ENCODE results near the gene G6PC1. TPM values are rescaled to one million over a fixed set of nuclear protein-coding genes. Genes with fewer than 3 reads are reported as not detected.
"Not testable (repeated sequence)": the region's sequence is repeated elsewhere in the genome, so short reads cannot be mapped to it uniquely, and the experiment has no call there.

G6PC1 gene
- total and polyA plus RNA-seq, 7 donors: 0.03 TPM; not detected in 6

DNA sequence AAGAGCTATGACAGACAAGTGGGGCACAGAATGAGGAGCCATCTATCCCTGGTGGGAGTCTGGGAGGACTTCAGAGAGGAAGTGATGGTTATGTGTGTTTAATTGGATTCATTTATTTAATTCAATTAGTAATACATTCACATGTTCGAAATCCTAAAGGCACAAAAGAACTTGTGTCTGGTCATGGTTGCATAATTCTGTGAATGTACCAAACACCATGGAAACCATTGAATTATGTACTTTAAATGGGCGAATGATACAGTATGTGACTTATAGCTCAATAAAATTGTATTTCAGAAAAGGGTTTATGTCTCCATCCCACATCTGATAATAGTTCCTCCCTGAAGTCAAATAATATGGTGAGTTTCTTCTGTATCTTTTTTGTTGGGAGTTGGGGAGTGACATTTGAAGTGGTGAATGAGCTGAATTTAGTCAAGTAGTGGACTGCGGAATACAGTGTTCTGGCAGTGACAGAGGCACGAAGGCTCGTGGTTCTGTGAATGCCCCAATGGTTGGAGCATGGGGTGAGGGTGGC, 19.8 kb upstream of the G6PC1 start:
- Histone ChIP-seq H3K27me3 (ENCODE audit: insufficient read depth in 3 of 3, low read length in 2 of 3) (peaks cover 0 to 2% (median 0%) of the 10 kb centered on the region in 3 donors), H3K9me3 (no peaks in the 10 kb centered on the region), H3K36me3 (ENCODE audit: insufficient read depth in 1 of 2, low read depth in 1 of 2) (no peaks in the 10 kb centered on the region), H3K4me1 (no peaks in the 10 kb centered on the region), H3K27ac (no peak overlapping the region), H3K4me3 (no peak overlapping the region)
- DNase-seq (no peak), ATAC-seq (no peak)
- TF ChIP-seq, protein P1, sequence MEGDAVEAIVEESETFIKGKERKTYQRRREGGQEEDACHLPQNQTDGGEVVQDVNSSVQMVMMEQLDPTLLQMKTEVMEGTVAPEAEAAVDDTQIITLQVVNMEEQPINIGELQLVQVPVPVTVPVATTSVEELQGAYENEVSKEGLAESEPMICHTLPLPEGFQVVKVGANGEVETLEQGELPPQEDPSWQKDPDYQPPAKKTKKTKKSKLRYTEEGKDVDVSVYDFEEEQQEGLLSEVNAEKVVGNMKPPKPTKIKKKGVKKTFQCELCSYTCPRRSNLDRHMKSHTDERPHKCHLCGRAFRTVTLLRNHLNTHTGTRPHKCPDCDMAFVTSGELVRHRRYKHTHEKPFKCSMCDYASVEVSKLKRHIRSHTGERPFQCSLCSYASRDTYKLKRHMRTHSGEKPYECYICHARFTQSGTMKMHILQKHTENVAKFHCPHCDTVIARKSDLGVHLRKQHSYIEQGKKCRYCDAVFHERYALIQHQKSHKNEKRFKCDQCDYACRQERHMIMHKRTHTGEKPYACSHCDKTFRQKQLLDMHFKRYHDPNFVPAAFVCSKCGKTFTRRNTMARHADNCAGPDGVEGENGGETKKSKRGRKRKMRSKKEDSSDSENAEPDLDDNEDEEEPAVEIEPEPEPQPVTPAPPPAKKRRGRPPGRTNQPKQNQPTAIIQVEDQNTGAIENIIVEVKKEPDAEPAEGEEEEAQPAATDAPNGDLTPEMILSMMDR (IDR thresholded peaks at IDR 0.05): no peak
- WGBS, 3 donors: 73 to 77% (median 74%) methylated on average over 5 of the region's 5 CpGs
- intact Hi-C loops (cut with DNase I): no loop called here

DNA sequence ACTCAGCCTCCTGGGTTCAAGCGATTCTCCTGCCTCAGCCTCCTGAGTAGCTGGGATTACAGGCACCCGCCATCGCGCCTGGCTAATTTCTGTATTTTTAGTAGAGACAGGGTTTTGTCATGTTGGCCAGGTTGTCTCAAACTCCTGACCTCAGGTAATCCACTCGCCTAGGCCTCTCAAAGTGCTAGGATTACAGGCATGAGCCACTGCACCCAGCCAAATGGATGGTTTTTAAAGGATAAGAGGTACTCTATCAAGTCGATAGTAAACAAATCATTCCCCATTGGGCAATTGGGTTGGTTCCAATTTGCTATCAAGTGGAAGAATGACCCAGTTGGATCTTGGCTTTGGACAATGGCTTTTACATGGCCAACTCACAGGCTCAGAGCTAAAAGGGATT, 18.9 kb upstream of the G6PC1 start:
- H3K4me1 ChIP-seq; H3K36me3 ChIP-seq (ENCODE audit: insufficient read depth in 1 of 2, low read depth in 1 of 2); H3K9me3 ChIP-seq; DNase-seq; H3K27me3 ChIP-seq (ENCODE audit: insufficient read depth in 3 of 3, low read length in 2 of 3); H3K4me3 ChIP-seq; intact Hi-C loops (cut with DNase I); ATAC-seq; H3K27ac ChIP-seq: not testable (repeated sequence)
- 92 to 94% (median 92%) methylated on average over 6 of the region's 6 CpGs for WGBS, 3 donors

- Histone ChIP-seq H3K36me3 (ENCODE audit: insufficient read depth in 1 of 2, low read depth in 1 of 2) (no peaks in the 10 kb centered on the region), H3K4me1 (no peaks in the 10 kb centered on the region), H3K9me3 (no peaks in the 10 kb centered on the region), H3K27ac (no peak overlapping the region), H3K27me3 (ENCODE audit: insufficient read depth in 3 of 3, low read length in 2 of 3) (peaks cover 0 to 2% (median 0%) of the 10 kb centered on the region in 3 donors), H3K4me3 (no peak overlapping the region)
- ATAC-seq: no peak
- TF ChIP-seq, protein P1 (IDR thresholded peaks at IDR 0.05): no peak
- intact Hi-C loops (cut with DNase I): no loop called here
- DNase-seq: no peak
- WGBS, 3 donors: 75 to 89% (median 85%) methylated on average over 8 of the region's 8 CpGs
Observed at GRCh38 chr17:42882166-42882565, 18.4 kb upstream of the G6PC1 start.

DNA sequence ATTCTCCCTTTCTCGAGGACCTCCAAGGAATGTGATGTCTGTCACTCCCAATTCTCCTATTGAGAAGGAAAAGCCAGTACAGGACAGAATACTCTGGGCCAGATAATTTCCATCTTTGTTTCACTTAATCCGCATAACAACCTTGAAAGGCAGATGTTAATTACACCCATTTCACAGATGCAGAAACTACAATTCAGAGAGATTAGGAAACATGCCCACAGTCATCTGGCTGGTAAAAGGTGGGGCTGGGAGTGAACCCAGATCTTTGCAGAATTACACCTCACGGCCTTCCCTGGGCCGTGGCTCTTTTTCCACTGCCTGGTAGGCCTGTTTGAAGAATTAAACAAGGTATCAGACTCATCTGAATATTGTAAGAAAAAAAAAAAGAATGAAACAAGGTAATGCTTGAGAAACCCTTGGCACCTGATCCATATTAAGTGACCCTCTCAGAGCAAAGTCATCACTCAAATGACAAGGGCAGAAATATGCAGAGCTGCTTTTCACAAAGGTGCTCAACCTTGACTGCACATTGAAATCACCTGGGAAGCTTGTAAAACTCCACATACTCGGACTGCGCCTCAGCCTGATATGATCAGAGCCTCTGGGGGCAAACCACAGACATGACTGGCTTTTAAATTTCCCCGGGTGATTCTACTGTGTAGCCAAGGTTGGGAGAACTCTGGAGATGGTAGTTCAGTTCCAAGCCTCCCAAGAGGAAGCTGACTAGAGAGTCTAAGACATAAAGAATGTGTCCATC, 16.6 kb upstream of the G6PC1 start:
- intact Hi-C loops (cut with DNase I): no loop called here
- H3K4me1 ChIP-seq: no peaks in the 10 kb centered on the region
- H3K4me3 ChIP-seq: no peak overlapping the region
- ATAC-seq (no peak), DNase-seq (no peak)
- no peaks in the 10 kb centered on the region for H3K27me3 ChIP-seq (ENCODE audit: insufficient read depth in 3 of 3, low read length in 2 of 3)
- no peaks in the 10 kb centered on the region for H3K36me3 ChIP-seq (ENCODE audit: insufficient read depth in 1 of 2, low read depth in 1 of 2)
- no peak overlapping the region for H3K27ac ChIP-seq
- TF ChIP-seq, protein P1 (IDR thresholded peaks at IDR 0.05): no peak
- H3K9me3 ChIP-seq: no peaks in the 10 kb centered on the region
- 81 to 84% (median 83%) methylated on average over 7 of the region's 7 CpGs for WGBS, 3 donors

- H3K36me3 ChIP-seq (ENCODE audit: insufficient read depth in 1 of 2, low read depth in 1 of 2); ATAC-seq; DNase-seq; H3K9me3 ChIP-seq; H3K27ac ChIP-seq; H3K4me3 ChIP-seq; H3K27me3 ChIP-seq (ENCODE audit: insufficient read depth in 3 of 3, low read length in 2 of 3); intact Hi-C loops (cut with DNase I); H3K4me1 ChIP-seq: not testable (repeated sequence)
- WGBS, 3 donors: 91 to 95% (median 93%) methylated on average over 3 of the region's 3 CpGs
Observed at GRCh38 chr17:42885806-42886205, 14.8 kb upstream of the G6PC1 start.

Measured in psoas muscle (tissue), 8 donors.